ENCODE results near the gene TCF4.

- TF ChIP-seq CTCF (conservative IDR thresholded peaks at IDR 0.05; ENCODE audit: low read depth, low read length), result no peak
- TF ChIP-seq EZH2 (IDR thresholded peaks at IDR 0.05; ENCODE audit: borderline replicate concordance, low read depth, low read length, poor library complexity, severe bottlenecking), result no peak
These were observed 17.0 kb downstream of the TCF4 start for GRCh38 chr18:55570966-55571365.

Data from A673 (cell line).